OCI-M1 (cell line): ENCODE measurements around the gene ANKRD62.
"Not testable (repeated sequence)": the region's sequence is repeated elsewhere in the genome, so short reads cannot be mapped to it uniquely, and the experiment has no call there.

Experiments used
- DNase-seq: peaks from one replicate; lab custom pipeline; 2025; lab: John Stamatoyannopoulos, UW

ANKRD62 gene

DNA sequence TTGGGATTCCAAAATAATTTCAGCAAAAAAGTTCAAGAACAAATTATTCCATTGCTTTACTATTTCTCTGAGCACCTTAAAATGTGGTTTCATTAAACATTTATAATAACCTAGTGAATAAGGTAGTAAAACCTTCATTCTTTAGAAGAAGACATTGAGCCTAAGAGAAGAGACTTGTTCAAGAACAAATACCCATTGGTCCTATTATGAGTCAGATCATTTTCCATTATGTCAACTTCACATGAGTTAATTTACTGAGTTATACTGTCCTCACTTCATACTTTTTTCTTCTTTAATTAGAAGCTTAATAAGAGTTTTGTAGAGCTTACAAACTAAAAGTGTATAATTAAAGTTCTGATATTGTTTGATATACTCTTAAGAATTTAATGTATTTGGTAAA lies 5.5 kb downstream of the ANKRD62 start:
- no peak for DNase-seq

DNA sequence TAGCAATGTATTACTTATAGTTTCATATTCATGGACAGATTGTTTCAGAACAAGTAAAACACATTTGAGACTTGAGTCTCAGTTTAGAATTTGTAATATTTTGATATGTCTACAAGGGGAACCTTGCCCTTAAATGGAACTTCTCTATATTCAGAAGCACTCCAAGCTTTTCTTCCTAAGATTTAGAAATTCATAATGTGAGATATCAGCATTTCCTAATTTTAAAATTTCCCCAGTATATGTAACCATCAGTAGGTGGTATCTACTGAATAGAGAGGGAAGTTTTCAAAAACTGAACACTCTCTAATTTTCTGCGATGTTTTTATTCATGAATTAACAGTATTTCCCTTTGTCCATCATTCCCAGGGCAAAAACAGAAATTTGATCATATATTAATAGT lies 7.6 kb downstream of the ANKRD62 start:
- no peak for DNase-seq

DNA sequence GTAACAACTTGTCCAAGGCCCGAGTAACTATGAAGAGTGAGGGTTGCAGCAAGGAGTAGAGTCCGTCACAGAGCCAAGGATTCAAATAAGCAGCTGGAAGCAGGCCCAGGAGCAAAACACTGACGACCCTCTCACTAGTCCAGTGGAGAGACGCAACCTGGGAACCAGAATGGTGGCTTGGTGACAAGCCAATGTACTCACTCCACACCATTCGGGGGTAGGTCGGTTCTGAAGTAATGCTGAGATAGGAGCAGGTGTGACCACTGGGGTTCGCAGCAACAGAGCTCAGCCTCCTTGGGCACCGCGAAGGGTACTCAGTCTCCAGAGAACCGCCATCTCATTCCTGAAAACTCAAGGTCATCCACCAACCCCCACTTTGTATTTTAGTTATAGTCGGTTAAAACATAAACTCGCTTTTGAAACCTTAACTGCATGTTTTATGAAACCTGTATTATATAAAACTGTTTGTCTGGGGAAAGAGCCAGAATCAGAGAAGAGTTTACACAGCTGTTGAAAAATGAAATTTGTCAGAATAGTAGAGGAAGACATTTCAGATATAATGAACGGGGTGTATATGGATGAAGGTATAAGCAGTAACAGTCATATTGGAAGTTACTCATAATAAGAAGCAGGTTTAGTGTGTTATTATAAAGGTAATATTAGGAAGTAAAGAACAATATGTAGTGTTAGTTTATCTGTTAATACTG lies 8.6 kb downstream of the ANKRD62 start:
- no peak for DNase-seq

DNA sequence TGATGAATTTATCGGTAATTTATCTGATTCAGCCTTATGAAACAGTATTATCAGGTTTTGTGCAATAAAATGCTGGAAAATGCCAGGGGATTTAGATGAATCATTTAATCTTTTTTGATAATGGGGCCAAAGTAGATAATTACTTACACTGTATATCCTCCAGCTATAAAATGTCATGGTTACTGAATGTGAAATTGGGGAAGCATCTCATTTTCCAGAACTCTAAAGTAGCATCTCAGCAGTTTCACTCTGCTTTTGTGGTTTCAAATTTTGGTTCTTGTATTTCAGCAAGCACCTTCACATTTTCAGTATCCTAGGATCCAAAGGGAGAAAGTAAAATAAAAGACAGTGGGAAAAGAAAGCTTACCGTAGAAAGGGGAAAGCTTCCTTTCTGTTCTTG lies 12.8 kb downstream of the ANKRD62 start:
- DNase-seq = no peak

DNA sequence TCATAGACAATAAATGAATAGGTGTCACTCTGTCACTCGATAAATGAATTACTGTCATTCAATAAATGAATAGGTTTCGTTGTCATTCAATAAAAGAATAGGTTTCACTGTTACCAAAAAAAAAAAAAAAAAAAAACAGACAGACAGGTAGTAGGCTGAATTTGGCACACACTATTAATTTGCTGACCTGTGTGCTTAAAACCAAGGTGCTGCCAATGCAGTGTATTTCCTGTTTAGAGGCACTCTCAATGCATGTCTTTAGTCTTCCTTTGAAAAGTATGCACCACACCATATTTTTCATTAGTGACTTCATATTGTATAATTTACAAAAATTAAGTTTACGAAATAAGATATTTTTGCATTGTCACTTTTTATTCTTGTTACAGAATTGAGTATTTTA lies 16.2 kb downstream of the ANKRD62 start:
- DNase-seq = no peak

DNA sequence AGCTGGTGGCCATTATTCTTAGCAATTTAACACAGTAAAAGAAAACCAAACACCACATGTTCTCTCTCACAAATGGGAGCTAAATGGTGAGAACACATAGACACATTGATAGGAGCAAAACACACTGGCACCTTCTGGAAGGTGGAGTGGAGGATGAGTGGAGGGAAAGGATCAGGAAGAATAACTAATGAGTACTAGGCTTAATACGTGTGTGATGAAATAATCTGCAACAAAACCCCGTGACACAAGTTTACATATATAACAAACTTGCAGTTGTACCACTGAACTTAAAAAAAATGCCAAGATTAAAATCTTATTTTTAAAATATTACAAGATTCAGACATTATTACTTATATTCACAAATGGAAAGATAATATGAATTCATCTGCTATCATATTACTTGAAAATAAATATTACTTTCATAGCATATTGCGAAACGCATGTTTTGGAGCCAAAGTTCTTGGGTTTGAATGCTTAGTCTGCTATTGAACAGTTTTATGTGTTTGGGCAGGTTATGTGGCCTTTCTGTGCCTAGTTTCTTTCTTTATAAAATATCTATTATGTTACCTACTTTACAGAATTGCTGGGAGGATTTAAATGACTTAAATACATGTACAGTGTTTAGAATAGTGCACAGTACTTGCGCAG lies 20.5 kb downstream of the ANKRD62 start:
- no peak for DNase-seq

DNA sequence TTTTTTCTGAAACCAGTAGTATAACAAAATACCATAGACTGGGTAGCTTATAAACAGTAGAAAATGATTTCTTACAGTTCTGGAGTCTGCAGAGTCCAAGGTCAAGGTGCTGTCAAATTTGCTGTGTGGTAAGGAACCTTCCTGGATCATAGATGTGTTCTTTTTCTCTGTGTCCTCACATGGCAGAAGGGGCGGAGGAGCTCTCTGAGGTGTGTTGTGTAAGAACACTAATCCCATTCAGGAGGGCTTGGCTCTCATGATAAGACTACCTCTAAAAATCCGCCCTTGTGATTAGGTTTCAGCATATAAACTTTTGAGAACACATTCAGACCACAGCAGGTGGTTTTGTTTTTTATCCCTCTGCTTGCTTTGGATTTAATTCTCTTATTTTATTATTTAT lies 25.7 kb downstream of the ANKRD62 start:
- DNase-seq = no peak

DNA sequence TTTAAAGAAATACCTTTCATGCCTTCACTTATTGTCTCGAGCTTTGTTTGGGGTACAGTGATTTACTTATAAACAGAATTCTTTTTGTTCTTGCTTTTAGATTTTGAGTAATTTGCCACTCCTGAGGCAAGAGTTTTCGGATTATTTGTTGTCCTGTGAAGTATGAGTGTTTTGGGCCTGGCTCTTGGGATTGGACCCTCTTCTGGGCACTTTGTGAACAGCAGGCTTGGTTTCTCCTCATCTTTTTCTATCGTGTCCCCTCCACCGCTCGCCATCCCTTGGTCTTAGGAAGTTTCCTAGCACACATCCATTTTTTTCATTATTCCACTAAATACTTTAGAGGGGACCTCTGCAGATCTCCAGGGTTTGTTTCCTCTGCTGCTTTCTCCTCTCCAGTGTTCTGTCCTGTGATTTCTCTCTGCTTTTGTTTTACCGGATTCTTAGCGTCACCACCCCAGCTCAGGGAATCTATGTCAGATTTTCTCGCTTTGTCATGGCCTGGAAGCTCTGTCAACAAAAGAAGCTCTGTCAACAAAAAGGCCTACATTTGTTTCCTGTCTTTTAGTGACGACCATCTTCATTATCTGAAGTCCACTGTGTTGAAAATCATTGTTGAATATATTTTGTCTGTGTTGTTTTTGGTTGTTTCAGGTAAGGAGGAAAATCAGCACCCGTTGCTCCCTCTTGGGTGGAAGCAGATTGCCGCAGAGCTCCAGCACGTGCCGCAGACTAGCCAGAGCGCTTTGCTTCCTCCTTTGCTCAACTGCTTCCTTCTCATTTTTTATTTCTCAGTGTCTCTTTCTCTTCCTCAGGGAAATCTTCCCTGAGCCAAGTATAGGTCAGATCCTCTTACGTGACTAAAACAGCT lies 27.8 kb downstream of the ANKRD62 start:
- DNase-seq = peak; percentile 31

DNA sequence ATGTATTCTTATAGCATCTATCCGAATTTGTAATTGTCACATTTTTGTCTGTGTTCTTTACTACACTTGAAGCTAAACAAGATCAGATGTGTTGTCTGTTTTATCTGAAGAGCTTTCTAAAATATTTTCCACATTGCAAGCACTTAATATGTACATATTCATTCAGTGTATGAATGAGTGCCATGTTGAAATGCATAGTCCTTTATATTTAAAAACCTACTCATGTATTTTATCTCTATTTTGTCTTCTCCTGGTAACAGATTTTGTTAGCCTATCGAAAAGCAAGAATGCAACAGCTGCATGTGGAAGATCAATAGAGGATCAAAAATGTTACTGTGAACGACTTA lies 28.4 kb downstream of the ANKRD62 start:
- not testable (repeated sequence) for DNase-seq

DNA sequence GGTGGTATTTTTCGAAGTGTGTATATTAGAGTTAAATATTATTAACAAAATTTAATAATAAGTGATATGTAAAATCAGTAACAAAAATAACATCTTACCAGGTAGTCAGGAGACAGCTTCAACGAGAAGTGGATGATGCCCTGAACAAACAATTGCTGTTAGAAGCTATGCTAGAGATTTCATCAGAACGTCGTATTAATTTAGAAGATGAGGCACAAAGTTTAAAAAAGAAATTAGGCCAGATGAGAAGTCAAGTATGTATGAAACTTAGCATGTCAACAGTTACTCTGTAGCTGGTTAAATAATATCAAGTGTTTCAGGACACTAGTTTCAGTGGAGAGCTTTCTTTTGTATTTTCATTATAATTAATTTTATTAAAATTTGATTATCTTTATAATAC lies 34.0 kb downstream of the ANKRD62 start:
- DNase-seq = not testable (repeated sequence)

DNA sequence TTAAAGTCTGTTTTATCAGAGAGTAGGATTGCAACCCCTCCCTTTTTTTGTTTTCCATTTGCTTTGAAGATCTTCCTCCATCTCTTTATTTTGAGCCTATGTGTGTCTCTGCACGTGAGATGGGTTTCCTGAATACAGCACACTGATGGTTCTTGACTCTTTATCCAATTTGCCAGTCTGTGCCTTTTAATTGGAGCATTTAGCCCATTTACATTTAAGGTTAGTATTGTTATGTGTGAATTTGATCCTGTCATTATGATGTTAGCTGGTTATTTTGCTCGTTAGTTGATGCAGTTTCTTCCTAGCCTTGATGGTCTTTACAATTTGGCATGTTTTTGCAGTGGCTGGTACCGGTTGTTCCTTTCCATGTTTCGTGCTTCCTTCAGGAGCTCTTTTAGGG lies 45.2 kb downstream of the ANKRD62 start:
- not testable (repeated sequence) for DNase-seq

DNA sequence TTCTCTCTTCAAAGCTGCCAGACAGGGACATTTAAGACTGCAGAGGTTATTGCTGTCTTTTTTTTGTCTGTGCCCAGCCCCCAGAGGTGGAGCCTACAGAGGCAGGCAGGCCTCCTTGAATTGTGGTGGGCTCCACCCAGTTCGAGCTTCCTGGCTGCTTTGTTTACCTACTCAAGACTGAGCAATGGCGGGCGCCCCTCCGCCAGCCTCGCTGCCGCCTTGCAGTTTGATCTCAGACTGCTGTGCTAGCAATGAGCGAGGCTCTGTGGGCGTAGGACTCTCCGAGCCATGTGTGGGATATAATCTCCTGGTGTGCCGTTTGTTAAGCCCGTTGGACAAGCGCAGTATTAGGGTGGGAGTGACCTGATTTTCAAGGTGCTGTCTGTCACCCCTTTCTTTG lies 47.2 kb downstream of the ANKRD62 start:
- DNase-seq = not testable (repeated sequence)

DNA sequence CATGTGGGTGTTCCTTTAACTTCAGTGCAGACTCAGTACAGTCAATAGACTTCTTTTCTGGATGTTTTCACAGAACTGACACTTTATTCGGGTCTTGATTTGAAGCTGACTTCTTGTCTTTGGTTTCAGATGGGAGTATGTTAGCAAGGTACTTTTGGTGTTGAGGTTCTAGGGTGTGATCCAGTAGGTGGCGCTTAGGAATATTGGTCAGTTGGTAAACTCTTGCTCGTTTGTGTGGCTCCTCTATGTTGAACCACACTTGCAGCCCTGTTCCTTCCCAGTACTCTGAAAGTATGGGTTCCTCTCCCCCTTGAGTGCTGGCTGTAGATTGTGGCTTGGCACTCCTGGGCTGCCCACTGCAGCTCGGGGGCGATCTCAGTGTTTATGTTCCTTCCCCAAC lies 48.1 kb downstream of the ANKRD62 start:
- DNase-seq = not testable (repeated sequence)

DNA sequence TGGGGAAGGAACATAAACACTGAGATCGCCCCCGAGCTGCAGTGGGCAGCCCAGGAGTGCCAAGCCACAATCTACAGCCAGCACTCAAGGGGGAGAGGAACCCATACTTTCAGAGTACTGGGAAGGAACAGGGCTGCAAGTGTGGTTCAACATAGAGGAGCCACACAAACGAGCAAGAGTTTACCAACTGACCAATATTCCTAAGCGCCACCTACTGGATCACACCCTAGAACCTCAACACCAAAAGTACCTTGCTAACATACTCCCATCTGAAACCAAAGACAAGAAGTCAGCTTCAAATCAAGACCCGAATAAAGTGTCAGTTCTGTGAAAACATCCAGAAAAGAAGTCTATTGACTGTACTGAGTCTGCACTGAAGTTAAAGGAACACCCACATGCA lies 55.8 kb downstream of the ANKRD62 start:
- not testable (repeated sequence) for DNase-seq

DNA sequence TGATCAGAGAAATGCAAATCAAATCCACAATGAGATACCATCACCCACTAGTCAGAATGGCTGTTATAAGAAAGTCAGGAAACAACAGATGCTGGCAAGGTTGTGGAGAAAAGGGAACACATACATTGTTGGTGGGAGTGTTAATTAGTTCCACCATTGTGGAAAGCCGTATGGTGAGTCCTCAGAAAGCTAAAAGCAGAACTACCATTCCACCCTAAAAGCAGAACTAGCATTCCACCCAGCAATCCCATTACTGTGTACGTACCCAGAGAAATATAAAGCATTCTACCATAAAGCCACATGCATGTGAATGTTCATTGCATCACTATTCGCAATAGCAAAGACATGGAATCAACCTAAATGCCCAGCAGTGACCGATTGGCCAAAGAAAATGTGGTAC lies 60.7 kb downstream of the ANKRD62 start:
- DNase-seq = no peak

DNA sequence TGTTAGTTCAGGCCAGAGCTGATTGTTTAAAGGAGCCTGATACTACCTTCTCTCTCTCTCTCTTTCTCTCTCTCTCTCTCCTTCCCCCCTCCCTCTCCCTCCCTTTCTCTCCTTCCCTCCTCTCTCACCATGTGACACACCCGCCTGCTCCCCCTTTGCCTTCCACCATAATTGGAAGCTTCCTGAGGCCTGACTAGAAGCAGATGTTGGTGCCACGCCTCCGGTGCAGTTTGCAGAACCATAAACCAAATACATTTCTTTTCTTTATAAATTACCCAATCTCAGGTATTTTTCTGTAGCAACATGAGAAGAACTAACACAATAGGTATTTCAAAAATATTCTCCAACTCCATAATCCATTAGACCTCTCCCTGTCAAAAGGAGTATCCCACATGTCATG lies 62.4 kb downstream of the ANKRD62 start:
- DNase-seq = no peak

DNA sequence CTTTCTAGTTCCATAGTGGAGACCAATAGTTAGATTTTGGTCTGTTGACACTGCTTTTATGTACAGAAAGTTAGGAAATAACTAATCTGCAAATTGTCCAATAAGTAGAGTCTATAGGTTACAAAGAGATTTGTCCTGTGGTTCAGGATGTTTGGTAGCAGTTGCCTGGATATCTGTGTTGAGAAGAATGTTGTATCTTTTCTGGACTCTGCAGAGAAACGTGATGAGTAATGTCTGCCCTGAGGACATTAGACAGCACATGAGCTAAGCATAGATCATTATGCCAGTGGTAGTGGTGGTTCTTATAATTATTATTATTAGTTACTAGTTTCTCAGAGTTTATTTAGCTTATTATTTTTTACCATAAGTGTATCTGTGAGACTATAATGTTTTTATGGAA lies 65.8 kb downstream of the ANKRD62 start:
- no peak for DNase-seq

DNA sequence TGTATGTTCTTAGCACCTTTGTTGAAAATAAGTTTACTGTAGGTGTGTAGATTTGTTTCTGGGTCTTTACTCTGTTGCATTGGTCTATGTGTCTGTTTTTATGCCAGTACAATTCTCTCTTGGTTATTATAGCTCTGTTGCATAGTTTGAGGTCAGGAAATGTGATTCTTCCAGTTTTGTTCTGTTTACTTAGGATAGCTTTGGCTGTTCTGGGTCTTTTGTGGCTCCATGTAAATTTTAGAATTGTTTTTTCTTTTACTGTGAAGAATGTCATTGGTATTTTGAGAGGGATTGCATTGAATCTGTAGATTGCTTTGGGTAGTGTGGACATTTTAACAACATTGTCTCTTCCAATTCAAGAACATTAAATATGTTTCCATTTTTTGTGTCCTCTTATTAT lies 69.1 kb downstream of the ANKRD62 start:
- no peak for DNase-seq

DNA sequence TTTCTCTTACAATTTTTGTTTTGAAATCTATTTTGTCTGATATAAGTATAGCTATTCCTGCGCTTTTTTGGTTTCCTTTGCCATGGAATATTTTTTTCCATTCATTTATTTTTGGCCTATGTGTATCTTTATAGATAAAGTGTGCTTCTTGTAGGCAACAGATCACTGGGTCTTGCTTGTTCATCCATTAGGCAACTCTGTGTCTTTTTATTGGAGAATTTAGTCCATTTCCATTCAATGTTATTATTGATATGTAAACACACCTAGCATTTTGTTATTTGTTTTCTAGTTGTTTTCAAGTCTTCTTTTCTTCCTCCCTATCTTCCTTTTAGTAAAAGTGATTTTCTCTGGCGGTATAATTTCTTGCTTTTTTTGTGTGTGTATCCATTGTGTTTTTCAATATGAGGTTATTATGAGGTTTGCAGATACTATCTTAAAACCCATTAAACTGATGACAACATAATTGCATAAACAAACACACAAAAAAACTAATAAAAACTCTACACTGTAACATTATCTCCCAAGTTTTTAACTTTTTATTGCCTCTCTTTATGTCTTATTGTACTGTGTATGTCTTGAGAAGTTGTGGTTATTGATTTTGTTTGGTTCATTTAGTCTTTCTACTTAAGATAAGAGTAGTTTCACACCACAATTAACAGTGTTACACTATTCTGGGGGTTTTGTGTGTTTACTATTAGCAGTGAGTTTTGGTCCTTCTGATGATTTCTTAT lies 71.6 kb downstream of the ANKRD62 start:
- no peak for DNase-seq
